Measurements from ENCODE around the gene GRIK4. TPM values are rescaled to one million over a fixed set of nuclear protein-coding genes. Genes with fewer than 3 reads are reported as not detected.

The GRIK4 gene
- total RNA-seq, 1 donor from 2014 or later = 2.2 TPM

DNA sequence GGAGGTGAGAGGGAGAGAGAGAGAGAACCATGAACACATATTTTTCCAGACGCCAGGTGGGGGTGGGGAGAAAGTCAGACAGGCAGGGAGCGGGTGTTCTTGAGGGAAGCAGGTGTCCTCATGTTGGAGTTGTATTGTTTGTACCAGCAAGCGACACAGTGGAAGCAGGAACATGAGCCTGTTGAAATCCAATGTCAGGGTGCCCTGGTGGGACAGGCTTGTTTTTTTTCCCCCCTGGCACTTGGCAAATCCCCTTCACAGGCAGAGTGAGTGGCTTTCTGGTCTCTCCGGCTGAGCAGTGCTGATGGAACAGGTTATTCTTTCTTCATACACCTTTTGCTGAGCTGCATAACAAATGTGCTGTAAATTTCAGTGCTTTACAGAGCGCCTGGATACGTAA lies 125.6 kb downstream of the GRIK4 start:
- H3K4me3 Mint-ChIP-seq = no peak overlapping the region
- no peak overlapping the region for H3K27ac Mint-ChIP-seq
- H3K36me3 Mint-ChIP-seq = no peaks in the 10 kb centered on the region
- no peaks in the 10 kb centered on the region for H3K9me3 Mint-ChIP-seq
- H3K4me1 Mint-ChIP-seq = no peaks in the 10 kb centered on the region
- DNase-seq (ENCODE audit: low spot score in 2 of 2, unreplicated experiment in 2 of 2) = no peak
- peaks cover 47% of the 10 kb centered on the region for H3K27me3 Mint-ChIP-seq (ENCODE audit: low read depth)
- TF ChIP-seq, protein P1, sequence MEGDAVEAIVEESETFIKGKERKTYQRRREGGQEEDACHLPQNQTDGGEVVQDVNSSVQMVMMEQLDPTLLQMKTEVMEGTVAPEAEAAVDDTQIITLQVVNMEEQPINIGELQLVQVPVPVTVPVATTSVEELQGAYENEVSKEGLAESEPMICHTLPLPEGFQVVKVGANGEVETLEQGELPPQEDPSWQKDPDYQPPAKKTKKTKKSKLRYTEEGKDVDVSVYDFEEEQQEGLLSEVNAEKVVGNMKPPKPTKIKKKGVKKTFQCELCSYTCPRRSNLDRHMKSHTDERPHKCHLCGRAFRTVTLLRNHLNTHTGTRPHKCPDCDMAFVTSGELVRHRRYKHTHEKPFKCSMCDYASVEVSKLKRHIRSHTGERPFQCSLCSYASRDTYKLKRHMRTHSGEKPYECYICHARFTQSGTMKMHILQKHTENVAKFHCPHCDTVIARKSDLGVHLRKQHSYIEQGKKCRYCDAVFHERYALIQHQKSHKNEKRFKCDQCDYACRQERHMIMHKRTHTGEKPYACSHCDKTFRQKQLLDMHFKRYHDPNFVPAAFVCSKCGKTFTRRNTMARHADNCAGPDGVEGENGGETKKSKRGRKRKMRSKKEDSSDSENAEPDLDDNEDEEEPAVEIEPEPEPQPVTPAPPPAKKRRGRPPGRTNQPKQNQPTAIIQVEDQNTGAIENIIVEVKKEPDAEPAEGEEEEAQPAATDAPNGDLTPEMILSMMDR (IDR thresholded peaks at IDR 0.05; ENCODE audit: unreplicated experiment) = no peak

DNA sequence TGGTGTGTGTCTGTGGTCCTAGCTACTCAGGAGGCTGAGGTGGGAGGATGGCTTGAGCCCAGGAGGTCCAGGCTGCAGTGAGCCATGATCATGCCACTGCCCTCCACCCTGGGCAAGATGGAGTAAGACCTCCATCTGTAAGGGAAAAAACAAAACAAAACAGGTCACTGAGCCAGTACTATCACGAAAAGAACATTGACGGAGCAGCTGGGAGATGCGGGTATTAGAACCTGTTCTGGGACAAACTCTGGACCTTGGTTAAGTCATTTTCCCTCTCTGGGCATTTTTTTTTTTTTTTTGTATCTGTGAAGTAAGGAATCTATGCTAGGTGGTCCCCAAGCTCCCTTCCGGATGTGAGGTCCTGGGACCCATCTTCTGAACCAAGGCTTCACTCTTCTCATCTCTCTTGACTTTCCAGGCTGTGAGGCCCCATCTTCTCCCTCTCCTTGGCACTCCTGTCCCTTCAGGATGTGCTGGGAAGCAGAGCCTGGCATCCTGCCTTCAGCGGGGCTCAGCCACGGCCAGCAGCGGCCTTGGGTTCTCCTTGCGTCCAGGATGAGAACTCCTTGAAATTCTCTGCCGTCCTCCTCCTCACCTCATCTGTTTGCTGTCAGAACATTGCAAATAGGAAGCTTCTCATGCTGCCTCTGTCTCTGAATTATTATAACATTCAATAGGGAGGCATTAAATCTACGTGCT lies 130.8 kb downstream of the GRIK4 start:
- no peak overlapping the region for H3K4me3 Mint-ChIP-seq
- H3K27ac Mint-ChIP-seq = no peak overlapping the region
- H3K36me3 Mint-ChIP-seq = no peaks in the 10 kb centered on the region
- no peaks in the 10 kb centered on the region for H3K4me1 Mint-ChIP-seq
- no peaks in the 10 kb centered on the region for H3K9me3 Mint-ChIP-seq
- no peak for DNase-seq (ENCODE audit: low spot score in 2 of 2, unreplicated experiment in 2 of 2)
- TF ChIP-seq, protein P1 (IDR thresholded peaks at IDR 0.05; ENCODE audit: unreplicated experiment) = no peak
- H3K27me3 Mint-ChIP-seq (ENCODE audit: low read depth) = peaks cover 63% of the 10 kb centered on the region

DNA sequence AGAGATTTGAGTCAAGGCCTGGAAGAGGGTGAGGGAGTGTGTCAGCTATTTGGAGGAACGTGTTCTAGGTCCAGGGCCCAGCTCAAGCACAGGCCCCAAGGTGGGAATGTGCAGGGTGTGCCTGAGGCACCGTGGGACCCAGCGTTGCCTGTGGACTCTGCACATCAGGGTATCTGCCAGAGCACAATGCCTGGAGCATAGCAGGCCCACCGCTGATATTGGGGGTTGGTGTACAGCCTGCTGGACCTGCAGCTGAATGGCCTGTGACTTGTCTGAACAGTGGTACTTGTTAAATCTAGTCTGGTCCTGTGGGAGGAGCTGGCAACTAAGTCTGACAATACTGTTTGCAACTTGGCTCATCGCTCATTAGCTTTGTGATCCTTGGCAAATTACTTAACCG lies 131.7 kb downstream of the GRIK4 start:
- Mint-ChIP-seq H3K27ac (no peak overlapping the region), H3K36me3 (no peaks in the 10 kb centered on the region), H3K4me3 (no peak overlapping the region), H3K9me3 (no peaks in the 10 kb centered on the region), H3K27me3 (ENCODE audit: low read depth) (peaks cover 72% of the 10 kb centered on the region), H3K4me1 (no peaks in the 10 kb centered on the region)
- no peak for DNase-seq (ENCODE audit: low spot score in 2 of 2, unreplicated experiment in 2 of 2)
- TF ChIP-seq, protein P1 (IDR thresholded peaks at IDR 0.05; ENCODE audit: unreplicated experiment) = no peak

DNA sequence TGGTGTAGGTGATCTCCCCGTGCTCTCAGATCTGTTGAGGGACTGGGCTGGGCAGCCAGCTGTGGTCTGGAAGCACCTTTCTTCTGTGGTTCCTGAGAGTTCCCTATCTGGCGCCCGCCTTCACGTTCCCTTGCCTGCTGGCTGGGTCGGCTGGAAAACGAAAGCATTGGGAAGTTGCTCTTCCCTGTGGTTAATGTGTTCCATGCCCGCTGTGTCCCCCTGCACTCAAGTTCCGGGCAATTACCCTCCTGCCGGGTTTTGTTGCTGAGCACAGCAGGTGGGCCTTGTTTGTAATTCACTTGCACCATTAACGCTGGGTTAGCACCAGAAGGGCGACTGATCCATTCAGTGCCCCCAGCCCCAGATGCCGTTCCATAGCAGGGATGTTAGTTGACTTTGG lies 134.1 kb downstream of the GRIK4 start:
- H3K4me3 Mint-ChIP-seq = no peak overlapping the region
- peaks cover 81% of the 10 kb centered on the region for H3K27me3 Mint-ChIP-seq (ENCODE audit: low read depth)
- no peaks in the 10 kb centered on the region for H3K36me3 Mint-ChIP-seq
- DNase-seq (ENCODE audit: low spot score in 2 of 2, unreplicated experiment in 2 of 2) = no peak
- no peaks in the 10 kb centered on the region for H3K4me1 Mint-ChIP-seq
- no peaks in the 10 kb centered on the region for H3K9me3 Mint-ChIP-seq
- TF ChIP-seq, protein P1 (IDR thresholded peaks at IDR 0.05; ENCODE audit: unreplicated experiment) = no peak
- no peak overlapping the region for H3K27ac Mint-ChIP-seq

DNA sequence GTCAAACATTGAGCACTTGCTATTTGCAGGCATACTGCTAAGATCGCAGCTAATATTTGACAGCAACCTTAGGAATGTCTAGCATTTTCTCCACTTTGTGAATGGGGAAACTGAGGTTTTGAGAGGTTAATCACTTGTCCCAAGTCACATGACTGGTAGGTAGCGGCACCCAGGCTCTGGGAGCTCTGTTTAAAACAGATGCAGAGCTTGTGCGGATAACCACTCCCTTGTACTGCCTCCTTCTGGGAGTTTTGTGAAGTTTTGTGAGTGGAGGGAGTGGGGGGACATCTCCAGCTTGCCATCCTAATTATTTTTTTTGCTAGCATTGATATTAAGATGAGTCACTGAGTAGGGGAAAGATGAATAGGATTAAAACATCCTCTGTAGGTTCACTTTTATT lies 134.7 kb downstream of the GRIK4 start:
- DNase-seq (ENCODE audit: low spot score in 2 of 2, unreplicated experiment in 2 of 2) = no peak
- Mint-ChIP-seq H3K4me1 (no peaks in the 10 kb centered on the region), H3K27me3 (ENCODE audit: low read depth) (peaks cover 87% of the 10 kb centered on the region), H3K4me3 (no peak overlapping the region), H3K27ac (no peak overlapping the region), H3K9me3 (no peaks in the 10 kb centered on the region), H3K36me3 (no peaks in the 10 kb centered on the region)
- TF ChIP-seq, protein P1 (IDR thresholded peaks at IDR 0.05; ENCODE audit: unreplicated experiment) = no peak

Measured in mesothelial cell of epicardium (in vitro differentiated cells).